ENCODE measurements around the gene FOXO6.

GRCh38 chr1:41411229-41411628 lies 50.0 kb downstream of the FOXO6 start:
- TF ChIP-seq CTCF (IDR thresholded peaks at IDR 0.05) (no peak), POLR2A (IDR thresholded peaks at IDR 0.05) (no peak)
